Neural cell (in vitro differentiated cells): ENCODE measurements around the gene UBAC2. TPM values are rescaled to one million over a fixed set of nuclear protein-coding genes. Genes with fewer than 3 reads are reported as not detected.

Experiments
- H2AFZ ChIP-seq: fragments of 200-600, 300-800 bp; sonication (generic), shearing (Covaris generic); 2 replicates; pipeline ENCODE4 v1.6.0; 2014; ENCODE audit warnings: low read depth, mild to moderate bottlenecking, antibody characterized with exemption, low read length, moderate library complexity
- H3F3A ChIP-seq: fragments of 200-600 bp; shearing (Covaris generic); 2 replicates; pipeline ENCODE4 v1.6.1; 2016; ENCODE audit warnings: mild to moderate bottlenecking, moderate library complexity, mixed read lengths, antibody characterized with exemption, low read length; ENCODE audit not compliant: insufficient read depth, poor library complexity, severe bottlenecking
- H3K27ac ChIP-seq: fragments of 200-600, 300-800 bp; sonication (generic), shearing (Covaris generic); 2 replicates; pipeline ENCODE4 v1.5.1; 2014; ENCODE audit warnings: mild to moderate bottlenecking, low read length, moderate library complexity
- H3K27me3 ChIP-seq: fragments of 300-800, 200-600 bp; sonication (generic), shearing (Covaris generic); 2 replicates; pipeline ENCODE4 v1.6.0; 2014; ENCODE audit warnings: mild to moderate bottlenecking, low read depth, low read length, moderate library complexity; ENCODE audit not compliant: insufficient read depth
- H3K36me3 ChIP-seq: fragments of 300-800, 200-600 bp; sonication (generic), shearing (Covaris generic); 2 replicates; pipeline ENCODE4 v1.5.1; 2014; ENCODE audit warnings: mild to moderate bottlenecking, antibody characterized with exemption, low read length, moderate library complexity; ENCODE audit not compliant: insufficient read depth
- H3K4me2 ChIP-seq: fragments of 300-800, 200-600 bp; sonication (generic), shearing (Covaris generic); 2 replicates; pipeline ENCODE4 v1.6.0; 2014; ENCODE audit warnings: mild to moderate bottlenecking, low read length
- H3K4me3 ChIP-seq: fragments of 300-800, 200-600 bp; sonication (generic), shearing (Covaris generic); 2 replicates; pipeline ENCODE4 v1.5.1; 2014; ENCODE audit warnings: mild to moderate bottlenecking, low read length, moderate library complexity
- H3K79me2 ChIP-seq: fragments of 200-600 bp; shearing (Covaris generic); replicated peaks from 2 replicates; pipeline ENCODE4 v1.6.0; 2014; ENCODE audit warnings: mild to moderate bottlenecking, low read length, moderate library complexity; ENCODE audit not compliant: insufficient read depth
- H3K9ac ChIP-seq: fragments of 300-800, 200-600 bp; sonication (generic), shearing (Covaris generic); 2 replicates; pipeline ENCODE4 v1.6.1; 2016; ENCODE audit warnings: mild to moderate bottlenecking, low read length, mixed read lengths
- H3K9me2 ChIP-seq: fragments of 200-600 bp; shearing (Covaris generic); 2 replicates; pipeline ENCODE4 v1.6.1; 2016; ENCODE audit warnings: mild to moderate bottlenecking, low read length, mixed read lengths; ENCODE audit not compliant: insufficient read depth
- H3K9me3 ChIP-seq: fragments of 200-600, 300-800 bp; sonication (generic), shearing (Covaris generic); 2 replicates; pipeline ENCODE4 v1.6.1; 2016; ENCODE audit warnings: mild to moderate bottlenecking, mixed run types, low read length, moderate library complexity, mixed read lengths
- H4K20me1 ChIP-seq: fragments of 200-600 bp; shearing (Covaris generic); 2 replicates; pipeline ENCODE4 v1.6.1; 2016; ENCODE audit warnings: mild to moderate bottlenecking, mixed run types; ENCODE audit not compliant: insufficient read depth
- EP300 ChIP-seq: fragments of 450-650 bp; conservative IDR thresholded peaks from 2 replicates; pipeline ENCODE4 v1.6.1; 2014; ENCODE audit warnings: antibody characterized with exemption, mild to moderate bottlenecking, moderate library complexity; ENCODE audit not compliant: poor library complexity, severe bottlenecking
- EZH2 ChIP-seq: fragments of 200-600, 300-800 bp; shearing (Covaris generic), sonication (generic); IDR thresholded peaks from 2 replicates; pipeline ENCODE4 v1.6.1; 2014; ENCODE audit warnings: antibody characterized with exemption, low read length, borderline replicate concordance, mild to moderate bottlenecking; ENCODE audit not compliant: insufficient read depth, poor library complexity, severe bottlenecking
- MXI1 ChIP-seq: fragments of 450-650 bp; conservative IDR thresholded peaks from 2 replicates; pipeline ENCODE4 v1.6.1; 2014; ENCODE audit warnings: antibody characterized with exemption, mild to moderate bottlenecking; ENCODE audit not compliant: poor library complexity, severe bottlenecking
- POLR2AphosphoS5 ChIP-seq: IDR thresholded peaks from 2 replicates; pipeline ENCODE4 v1.6.1; 2012
- RAD21 ChIP-seq: fragments of 450-650 bp; conservative IDR thresholded peaks from 2 replicates; pipeline ENCODE4 v1.6.1; 2014; ENCODE audit warnings: antibody characterized with exemption, mild to moderate bottlenecking, moderate library complexity
- SMC3 ChIP-seq: fragments of 450-650 bp; conservative IDR thresholded peaks from 2 replicates; pipeline ENCODE4 v1.6.1; 2014; ENCODE audit warnings: antibody characterized with exemption, mild to moderate bottlenecking, moderate library complexity; ENCODE audit not compliant: poor library complexity
- TAF1 ChIP-seq: IDR thresholded peaks from 2 replicates; pipeline ENCODE4 v1.6.1; 2012; ENCODE audit warnings: low read depth
- polyA plus RNA-seq: library from polyadenylated mRNA; depleted of rRNA; stranded (reverse); fragments of >200 nt; gene quantifications from 2 replicates; pipeline ENCODE4 v1.2.3, GENCODE V29; 2014
- TF ChIP-seq, protein P1 (sequence below): fragments of 450-650 bp; IDR thresholded peaks from 2 replicates; pipeline ENCODE4 v1.5.1; 2014; ENCODE audit warnings: antibody characterized with exemption, mild to moderate bottlenecking, moderate library complexity; ENCODE audit not compliant: poor library complexity, severe bottlenecking
- TF ChIP-seq, protein P2 (sequence below): IDR thresholded peaks from 2 replicates; pipeline ENCODE4 v1.6.1; 2012; ENCODE audit warnings: borderline replicate concordance

UBAC2 gene
- polyA plus RNA-seq, 1 donor from 2014 or later, result 56.9 TPM

DNA sequence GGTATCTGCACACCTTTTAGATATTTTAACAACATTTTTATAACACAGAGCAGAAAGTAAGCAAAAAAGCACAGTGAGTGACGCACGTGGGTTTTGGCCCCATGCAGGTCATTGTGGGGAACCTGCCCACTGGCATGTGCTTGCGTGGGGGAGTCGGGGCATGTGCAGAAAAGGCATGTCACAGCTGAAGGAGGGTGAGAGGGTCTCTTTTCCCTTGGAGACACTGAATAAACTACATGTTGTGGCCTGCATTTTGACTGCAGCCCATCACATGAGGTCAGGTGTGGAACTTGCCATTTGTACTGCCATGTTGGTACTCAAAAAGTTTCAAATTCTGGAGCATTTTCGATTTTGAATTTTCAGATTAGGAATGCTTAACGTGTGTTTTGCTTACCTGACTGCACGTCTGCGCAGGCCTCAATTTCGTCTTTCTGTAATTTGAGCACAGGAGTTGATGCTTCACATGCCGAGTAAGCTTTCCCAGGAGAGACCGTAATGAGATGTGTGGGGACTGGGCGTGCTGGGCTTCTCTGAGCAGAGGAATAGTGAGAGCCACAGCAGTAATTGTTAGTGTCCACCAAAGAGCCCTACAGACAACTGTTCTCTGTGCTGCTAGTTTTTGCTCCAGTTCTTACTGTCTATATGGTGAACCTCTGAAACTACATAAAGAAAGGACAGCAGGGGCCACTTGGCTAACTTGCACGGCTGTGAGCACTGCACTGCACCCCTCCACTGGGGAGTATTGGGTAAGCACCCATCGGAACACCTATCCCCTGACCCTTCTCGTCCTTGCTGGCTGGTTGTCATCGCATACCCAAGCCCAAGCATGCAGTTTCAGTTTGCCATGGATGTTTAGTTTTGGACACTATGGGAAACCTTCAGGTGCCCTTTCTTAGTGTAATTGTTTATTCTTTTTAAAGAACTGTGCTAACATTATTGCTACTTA, 179.5 kb downstream of the UBAC2 start:
- TF ChIP-seq MXI1, result no peak
- no peak for TF ChIP-seq EZH2
- no peak for TF ChIP-seq SMC3
- TF ChIP-seq EP300, result no peak
- TF ChIP-seq, protein P1, sequence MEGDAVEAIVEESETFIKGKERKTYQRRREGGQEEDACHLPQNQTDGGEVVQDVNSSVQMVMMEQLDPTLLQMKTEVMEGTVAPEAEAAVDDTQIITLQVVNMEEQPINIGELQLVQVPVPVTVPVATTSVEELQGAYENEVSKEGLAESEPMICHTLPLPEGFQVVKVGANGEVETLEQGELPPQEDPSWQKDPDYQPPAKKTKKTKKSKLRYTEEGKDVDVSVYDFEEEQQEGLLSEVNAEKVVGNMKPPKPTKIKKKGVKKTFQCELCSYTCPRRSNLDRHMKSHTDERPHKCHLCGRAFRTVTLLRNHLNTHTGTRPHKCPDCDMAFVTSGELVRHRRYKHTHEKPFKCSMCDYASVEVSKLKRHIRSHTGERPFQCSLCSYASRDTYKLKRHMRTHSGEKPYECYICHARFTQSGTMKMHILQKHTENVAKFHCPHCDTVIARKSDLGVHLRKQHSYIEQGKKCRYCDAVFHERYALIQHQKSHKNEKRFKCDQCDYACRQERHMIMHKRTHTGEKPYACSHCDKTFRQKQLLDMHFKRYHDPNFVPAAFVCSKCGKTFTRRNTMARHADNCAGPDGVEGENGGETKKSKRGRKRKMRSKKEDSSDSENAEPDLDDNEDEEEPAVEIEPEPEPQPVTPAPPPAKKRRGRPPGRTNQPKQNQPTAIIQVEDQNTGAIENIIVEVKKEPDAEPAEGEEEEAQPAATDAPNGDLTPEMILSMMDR, result no peak
- TF ChIP-seq POLR2AphosphoS5, result no peak
- no peak for TF ChIP-seq TAF1
- TF ChIP-seq, protein P2, sequence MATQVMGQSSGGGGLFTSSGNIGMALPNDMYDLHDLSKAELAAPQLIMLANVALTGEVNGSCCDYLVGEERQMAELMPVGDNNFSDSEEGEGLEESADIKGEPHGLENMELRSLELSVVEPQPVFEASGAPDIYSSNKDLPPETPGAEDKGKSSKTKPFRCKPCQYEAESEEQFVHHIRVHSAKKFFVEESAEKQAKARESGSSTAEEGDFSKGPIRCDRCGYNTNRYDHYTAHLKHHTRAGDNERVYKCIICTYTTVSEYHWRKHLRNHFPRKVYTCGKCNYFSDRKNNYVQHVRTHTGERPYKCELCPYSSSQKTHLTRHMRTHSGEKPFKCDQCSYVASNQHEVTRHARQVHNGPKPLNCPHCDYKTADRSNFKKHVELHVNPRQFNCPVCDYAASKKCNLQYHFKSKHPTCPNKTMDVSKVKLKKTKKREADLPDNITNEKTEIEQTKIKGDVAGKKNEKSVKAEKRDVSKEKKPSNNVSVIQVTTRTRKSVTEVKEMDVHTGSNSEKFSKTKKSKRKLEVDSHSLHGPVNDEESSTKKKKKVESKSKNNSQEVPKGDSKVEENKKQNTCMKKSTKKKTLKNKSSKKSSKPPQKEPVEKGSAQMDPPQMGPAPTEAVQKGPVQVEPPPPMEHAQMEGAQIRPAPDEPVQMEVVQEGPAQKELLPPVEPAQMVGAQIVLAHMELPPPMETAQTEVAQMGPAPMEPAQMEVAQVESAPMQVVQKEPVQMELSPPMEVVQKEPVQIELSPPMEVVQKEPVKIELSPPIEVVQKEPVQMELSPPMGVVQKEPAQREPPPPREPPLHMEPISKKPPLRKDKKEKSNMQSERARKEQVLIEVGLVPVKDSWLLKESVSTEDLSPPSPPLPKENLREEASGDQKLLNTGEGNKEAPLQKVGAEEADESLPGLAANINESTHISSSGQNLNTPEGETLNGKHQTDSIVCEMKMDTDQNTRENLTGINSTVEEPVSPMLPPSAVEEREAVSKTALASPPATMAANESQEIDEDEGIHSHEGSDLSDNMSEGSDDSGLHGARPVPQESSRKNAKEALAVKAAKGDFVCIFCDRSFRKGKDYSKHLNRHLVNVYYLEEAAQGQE, result no peak
- no peak for TF ChIP-seq RAD21
- H2AFZ ChIP-seq, result no peak overlapping the region

DNA sequence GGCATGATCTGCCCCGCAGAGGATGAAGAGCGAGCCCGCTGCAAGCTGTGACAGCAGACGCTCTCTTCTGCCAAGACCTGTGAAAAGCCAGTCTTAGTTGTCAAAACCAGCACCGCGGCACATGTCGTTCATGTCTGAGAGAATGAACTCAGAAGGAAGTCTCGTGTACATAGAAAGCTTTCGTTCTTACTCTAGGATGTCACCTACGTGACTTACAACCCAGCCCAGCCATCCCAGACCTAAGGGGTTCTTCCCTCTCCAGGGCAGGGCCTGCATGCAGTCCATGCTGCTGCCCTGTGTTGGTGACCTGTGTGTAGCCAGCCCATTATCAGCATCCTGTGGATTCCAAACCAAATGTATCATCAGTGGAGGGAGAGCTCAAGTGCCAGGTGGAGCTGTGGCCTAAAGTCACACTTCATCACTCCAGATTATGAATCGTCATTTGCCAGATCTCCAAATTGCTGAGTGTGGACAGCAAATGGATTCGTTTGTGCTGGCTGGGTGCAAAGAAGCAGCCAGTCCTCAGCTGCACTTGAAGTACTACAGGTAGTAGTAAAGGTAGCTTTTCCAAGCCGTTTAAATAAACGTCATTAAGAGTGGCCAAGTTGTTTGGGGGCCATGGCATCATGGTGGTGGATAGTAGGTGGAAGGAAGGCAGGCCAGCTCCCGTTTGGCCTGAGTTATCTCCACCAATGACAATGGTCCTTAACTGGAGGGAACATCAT, 180.4 kb downstream of the UBAC2 start:
- no peaks in the 10 kb centered on the region for H4K20me1 ChIP-seq

More for the DNA sequence above, 179.5 kb downstream of the UBAC2 start:
- no peaks in the 10 kb centered on the region for H3K27me3 ChIP-seq
- no peaks in the 10 kb centered on the region for H3K79me2 ChIP-seq
- no peak overlapping the region for H3K4me3 ChIP-seq
- no peaks in the 10 kb centered on the region for H3K36me3 ChIP-seq
- H3K4me2 ChIP-seq, result no peak overlapping the region
- no peak overlapping the region for H3K27ac ChIP-seq
- H3K9me2 ChIP-seq, result no peaks in the 10 kb centered on the region
- no peaks in the 10 kb centered on the region for H3F3A ChIP-seq
- H3K9ac ChIP-seq, result no peak overlapping the region
- no peaks in the 10 kb centered on the region for H3K9me3 ChIP-seq
- H4K20me1 ChIP-seq, result no peaks in the 10 kb centered on the region

More for the DNA sequence above, 180.4 kb downstream of the UBAC2 start:
- Histone ChIP-seq H3K27me3 (no peaks in the 10 kb centered on the region), H3K27ac (no peak overlapping the region), H3K4me2 (no peak overlapping the region), H3K9me3 (no peaks in the 10 kb centered on the region), H3K79me2 (no peaks in the 10 kb centered on the region), H3K36me3 (no peaks in the 10 kb centered on the region), H2AFZ (no peak overlapping the region), H3F3A (no peaks in the 10 kb centered on the region), H3K9me2 (no peaks in the 10 kb centered on the region), H3K9ac (no peak overlapping the region), H3K4me3 (no peak overlapping the region)
- no peak for TF ChIP-seq RAD21
- no peak for TF ChIP-seq EP300
- TF ChIP-seq MXI1, result no peak
- no peak for TF ChIP-seq POLR2AphosphoS5
- TF ChIP-seq TAF1, result no peak
- no peak for TF ChIP-seq EZH2
- TF ChIP-seq, protein P1, result no peak
- TF ChIP-seq SMC3, result no peak
- TF ChIP-seq, protein P2, result no peak
